GM20000 (cell line): ENCODE measurements around the gene C16orf92.

Experiments used
- DNase-seq: peaks from one replicate; pipeline ENCODE4 v3.0.0; 2012; ENCODE audit warnings: low spot score
- CTCF ChIP-seq: IDR thresholded peaks from 2 replicates; pipeline ENCODE4 v1.5.1; 2012; ENCODE audit warnings: mild to moderate bottlenecking, control low read depth; ENCODE audit errors: extremely low read depth, missing control alignments

Gene C16orf92

GRCh38 chr16:29990034-29990433 is 33.0 kb upstream of the C16orf92 start:
- no peak for TF ChIP-seq CTCF
- DNase-seq, result no peak

DNA sequence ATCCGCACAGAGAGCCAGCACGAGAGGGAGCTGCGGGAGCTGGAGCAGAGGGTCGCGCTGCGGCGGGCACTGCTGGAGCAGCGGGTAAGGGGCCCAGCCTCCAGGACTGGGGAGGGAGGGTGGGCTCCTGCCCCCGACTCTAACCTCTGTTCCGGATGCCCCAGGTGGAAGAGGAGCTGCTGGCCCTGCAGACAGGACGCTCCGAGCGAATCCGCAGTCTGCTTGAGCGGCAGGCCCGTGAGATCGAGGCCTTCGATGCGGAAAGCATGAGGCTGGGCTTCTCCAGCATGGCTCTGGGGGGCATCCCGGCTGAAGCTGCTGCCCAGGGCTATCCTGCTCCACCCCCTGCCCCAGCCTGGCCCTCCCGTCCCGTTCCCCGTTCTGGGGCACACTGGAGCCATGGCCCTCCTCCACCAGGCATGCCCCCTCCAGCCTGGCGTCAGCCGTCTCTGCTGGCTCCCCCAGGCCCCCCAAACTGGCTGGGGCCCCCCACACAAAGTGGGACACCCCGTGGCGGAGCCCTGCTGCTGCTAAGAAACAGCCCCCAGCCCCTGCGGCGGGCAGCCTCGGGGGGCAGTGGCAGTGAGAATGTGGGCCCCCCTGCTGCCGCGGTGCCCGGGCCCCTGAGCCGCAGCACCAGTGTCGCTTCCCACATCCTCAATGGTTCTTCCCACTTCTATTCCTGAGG is 32.0 kb upstream of the C16orf92 start:
- DNase-seq, result no peak
- no peak for TF ChIP-seq CTCF

DNA sequence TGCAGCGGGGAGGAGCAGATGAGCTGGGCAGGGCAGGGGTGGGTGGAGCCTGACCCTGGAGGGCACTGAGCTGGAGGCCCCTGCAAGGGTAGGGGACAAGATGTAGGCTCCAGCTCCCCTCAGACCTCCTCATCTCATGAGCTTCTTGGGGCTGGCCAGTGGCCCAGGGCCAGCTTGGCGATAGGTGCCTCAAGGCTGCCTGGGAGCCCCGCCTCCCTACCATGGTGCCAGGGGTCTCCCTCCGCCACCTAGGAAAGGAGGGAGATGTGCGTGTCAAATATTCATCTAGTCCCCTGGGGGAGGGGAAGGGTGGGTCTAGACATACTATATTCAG is 31.5 kb upstream of the C16orf92 start:
- no peak for DNase-seq
- TF ChIP-seq CTCF, result no peak

DNA sequence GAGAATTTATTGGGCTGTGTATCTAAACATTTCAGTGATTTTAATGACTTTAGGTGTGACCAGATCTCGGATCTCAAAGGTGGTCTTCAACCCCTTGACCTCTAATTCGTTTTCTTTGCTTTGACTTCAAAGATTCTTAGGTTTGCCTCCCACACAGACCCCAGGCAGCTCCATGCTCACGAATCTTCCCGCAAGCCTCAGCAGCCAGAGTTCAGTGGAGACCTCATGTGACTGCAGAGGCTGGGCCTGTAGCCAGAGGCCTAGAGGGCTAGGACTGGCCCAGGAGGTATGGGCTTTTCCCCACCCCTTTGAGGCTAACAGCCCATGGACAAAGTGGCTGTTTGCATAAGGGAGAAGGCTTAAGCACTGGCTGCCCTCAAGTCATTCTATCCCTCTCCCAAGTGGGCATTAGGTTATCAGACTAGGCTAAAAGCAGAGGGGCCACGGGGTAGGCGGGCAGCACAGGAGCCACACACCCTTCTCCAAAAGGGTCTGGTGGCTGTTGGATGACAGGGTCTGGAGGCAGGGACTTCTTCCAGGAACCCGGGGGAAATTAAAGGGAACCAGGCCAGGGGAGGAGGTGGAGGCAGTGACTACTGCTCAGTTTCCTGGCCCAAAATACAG is 30.5 kb upstream of the C16orf92 start:
- no peak for DNase-seq
- no peak for TF ChIP-seq CTCF

- DNase-seq, result no peak
- no peak for TF ChIP-seq CTCF
Measured at GRCh38 chr16:29993191-29993902, 29.7 kb upstream of the C16orf92 start.

- DNase-seq, result no peak
- no peak for TF ChIP-seq CTCF
Measured at GRCh38 chr16:29993903-29994599, 28.9 kb upstream of the C16orf92 start.
